HepG2 (cell line): ENCODE data around the gene FAM83E. TPM values are rescaled to one million over a fixed set of nuclear protein-coding genes. Genes with fewer than 3 reads are reported as not detected.
A peak's percentile ranks its signal among the peaks of the same experiment; 100 is the strongest.

Source experiments
- BCL6 ChIP-seq: IDR thresholded peaks from 2 replicates; pipeline ENCODE4 v1.6.1; 2016; ENCODE audit warnings: missing genetic modification reagents, missing compliant biosample characterization
- HBP1 ChIP-seq: IDR thresholded peaks from 2 replicates; pipeline ENCODE4 v1.6.1; 2016; ENCODE audit warnings: low read depth, control low read depth
- MIER3 ChIP-seq: IDR thresholded peaks from 2 replicates; pipeline ENCODE4 v1.6.1; 2016; ENCODE audit warnings: missing compliant biosample characterization, borderline replicate concordance
- POGZ ChIP-seq: sonication (generic); formaldehyde crosslinking; IDR thresholded peaks from 2 replicates; pipeline ENCODE4 v1.4.0; 2020; ENCODE audit warnings: mild to moderate bottlenecking, missing genetic modification reagents
- REL ChIP-seq: sonication (generic); formaldehyde crosslinking; conservative IDR thresholded peaks from 2 replicates; pipeline ENCODE4 v1.8.0; 2022; ENCODE audit warnings: mild to moderate bottlenecking, missing genetic modification reagents, moderate library complexity
- SALL1 ChIP-seq: sonication (generic); formaldehyde crosslinking; IDR thresholded peaks from 2 replicates; pipeline ENCODE4 v1.8.0; 2022; ENCODE audit warnings: mild to moderate bottlenecking, missing genetic modification reagents
- SMC3 ChIP-seq: IDR thresholded peaks from 2 replicates; pipeline ENCODE4 v1.6.1; 2011; ENCODE audit warnings: low read length, improper control_type of control experiment
- SPEN ChIP-seq: sonication (generic); formaldehyde crosslinking; IDR thresholded peaks from 2 replicates; pipeline ENCODE4 v1.5.1; 2020; ENCODE audit warnings: low read depth, mild to moderate bottlenecking, missing genetic modification reagents
- ZFP41 ChIP-seq: sonication (generic); formaldehyde crosslinking; IDR thresholded peaks from 2 replicates; pipeline ENCODE4 v1.4.0; 2020; ENCODE audit warnings: mild to moderate bottlenecking, missing genetic modification reagents, borderline replicate concordance
- ZNF276 ChIP-seq: sonication (generic); formaldehyde crosslinking; IDR thresholded peaks from 2 replicates; pipeline ENCODE4 v1.4.0; 2020; ENCODE audit warnings: mild to moderate bottlenecking, low read depth, missing genetic modification reagents
- ZNF770 ChIP-seq: sonication (generic); formaldehyde crosslinking; IDR thresholded peaks from 2 replicates; pipeline ENCODE4 v1.5.0; 2020; ENCODE audit warnings: mild to moderate bottlenecking, missing genetic modification reagents
- ZNF788 ChIP-seq: sonication (generic); formaldehyde crosslinking; IDR thresholded peaks from 2 replicates; pipeline ENCODE4 v1.5.0; 2020; ENCODE audit warnings: mild to moderate bottlenecking, missing genetic modification reagents, borderline replicate concordance
- ZNF883 ChIP-seq: sonication (generic); formaldehyde crosslinking; IDR thresholded peaks from 2 replicates; pipeline ENCODE4 v1.5.1; 2020; ENCODE audit warnings: mild to moderate bottlenecking, missing genetic modification reagents; ENCODE audit errors: not compliant biosample characterization
- polyA plus RNA-seq, 8 experiments: library from polyadenylated mRNA; depleted of rRNA in 3 of 8; stranded (reverse) in 7 of 8; unstranded in 1 of 8; fragments of >200 nt; fragmentation: Illumina TruSeq in 4 of 8; extraction: Trizol in 4 of 8; gene quantifications; 2 replicates each; pipeline versions ENCODE4 v1.2.1 to v1.2.3, GENCODE V29; 2011 to 2016; ENCODE audit warnings: low read depth in 4 of 8, missing spikeins in 1 of 8, mixed read lengths in 1 of 8; ENCODE audit not compliant: insufficient read depth in 1 of 8
- total RNA-seq, 5 experiments: library from RNA; depleted of rRNA; stranded (reverse); fragments of >200 nt; fragmentation: Illumina TruSeq; extraction: Trizol; gene quantifications; 2 replicates each; pipeline ENCODE4 v1.2.3, GENCODE V29; 2016; ENCODE audit warnings: low read depth in 1 of 5
- TF ChIP-seq, protein P1 (sequence below): sonication (generic); formaldehyde crosslinking; conservative IDR thresholded peaks from 2 replicates; pipeline ENCODE4 v1.4.0; 2020; ENCODE audit warnings: mild to moderate bottlenecking, missing genetic modification reagents, moderate library complexity
- TF ChIP-seq, protein P2 (sequence below): IDR thresholded peaks from 2 replicates; pipeline ENCODE4 v1.6.1; 2016
- TF ChIP-seq, protein P3 (sequence below): sonication (generic); formaldehyde crosslinking; IDR thresholded peaks from 2 replicates; pipeline ENCODE4 v1.8.1; 2023; ENCODE audit warnings: mild to moderate bottlenecking, moderate library complexity, missing genetic modification reagents

FAM83E gene
- total and polyA plus RNA-seq, 2 of the 13 experiments (the other 11 are each of a cell fraction or from before 2014, with no cell fraction given) = 0.18 to 0.60 TPM

DNA sequence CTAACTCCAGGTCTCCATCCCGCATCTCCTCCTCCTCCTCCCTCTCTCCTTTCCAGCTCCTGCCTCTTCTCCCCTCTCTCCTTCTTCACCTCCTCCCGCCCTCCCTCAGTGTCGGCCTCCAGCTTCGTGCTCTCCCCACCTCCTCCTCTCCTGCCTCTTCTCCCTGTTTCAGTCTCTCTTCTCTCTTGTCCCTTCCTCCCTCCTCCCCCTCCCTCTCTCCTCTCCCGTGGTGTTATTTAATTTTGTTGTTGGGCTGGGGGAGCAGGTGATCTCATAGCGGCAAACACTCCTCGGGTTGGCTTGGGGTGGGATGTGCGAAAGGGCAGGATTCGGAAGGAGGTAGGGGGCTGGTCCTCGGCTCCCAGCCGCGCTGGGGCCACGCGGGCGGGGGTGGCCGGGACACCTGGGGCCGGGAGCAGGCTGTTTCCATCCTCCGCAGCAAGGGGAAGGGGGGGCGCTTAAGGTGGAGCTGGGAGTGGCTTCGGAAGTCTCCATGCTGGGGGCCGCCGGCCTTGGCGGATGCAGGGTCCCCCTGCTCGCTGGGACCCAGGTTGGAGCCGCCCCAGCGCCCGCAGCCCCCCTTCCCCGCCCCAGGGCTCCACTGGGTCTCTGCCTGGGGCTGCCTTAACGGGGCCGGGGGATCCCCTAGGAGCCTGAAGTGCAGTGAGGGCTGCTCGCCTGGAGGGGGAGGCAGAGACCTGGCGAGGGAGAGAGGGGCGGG, 31.3 kb upstream of the FAM83E start, which contains the start of gene CA11 (continued):
- TF ChIP-seq, protein P1, sequence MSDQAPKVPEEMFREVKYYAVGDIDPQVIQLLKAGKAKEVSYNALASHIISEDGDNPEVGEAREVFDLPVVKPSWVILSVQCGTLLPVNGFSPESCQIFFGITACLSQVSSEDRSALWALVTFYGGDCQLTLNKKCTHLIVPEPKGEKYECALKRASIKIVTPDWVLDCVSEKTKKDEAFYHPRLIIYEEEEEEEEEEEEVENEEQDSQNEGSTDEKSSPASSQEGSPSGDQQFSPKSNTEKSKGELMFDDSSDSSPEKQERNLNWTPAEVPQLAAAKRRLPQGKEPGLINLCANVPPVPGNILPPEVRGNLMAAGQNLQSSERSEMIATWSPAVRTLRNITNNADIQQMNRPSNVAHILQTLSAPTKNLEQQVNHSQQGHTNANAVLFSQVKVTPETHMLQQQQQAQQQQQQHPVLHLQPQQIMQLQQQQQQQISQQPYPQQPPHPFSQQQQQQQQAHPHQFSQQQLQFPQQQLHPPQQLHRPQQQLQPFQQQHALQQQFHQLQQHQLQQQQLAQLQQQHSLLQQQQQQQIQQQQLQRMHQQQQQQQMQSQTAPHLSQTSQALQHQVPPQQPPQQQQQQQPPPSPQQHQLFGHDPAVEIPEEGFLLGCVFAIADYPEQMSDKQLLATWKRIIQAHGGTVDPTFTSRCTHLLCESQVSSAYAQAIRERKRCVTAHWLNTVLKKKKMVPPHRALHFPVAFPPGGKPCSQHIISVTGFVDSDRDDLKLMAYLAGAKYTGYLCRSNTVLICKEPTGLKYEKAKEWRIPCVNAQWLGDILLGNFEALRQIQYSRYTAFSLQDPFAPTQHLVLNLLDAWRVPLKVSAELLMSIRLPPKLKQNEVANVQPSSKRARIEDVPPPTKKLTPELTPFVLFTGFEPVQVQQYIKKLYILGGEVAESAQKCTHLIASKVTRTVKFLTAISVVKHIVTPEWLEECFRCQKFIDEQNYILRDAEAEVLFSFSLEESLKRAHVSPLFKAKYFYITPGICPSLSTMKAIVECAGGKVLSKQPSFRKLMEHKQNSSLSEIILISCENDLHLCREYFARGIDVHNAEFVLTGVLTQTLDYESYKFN (CRISPR knock-in tag) = 0 out of 2 replicates have a peak, but pooled peaks have one; percentile 14
- TF ChIP-seq SPEN (CRISPR knock-in tag) (peak; percentile 70), SMC3 (peak; percentile 25; the same call in 1 of the 2 replicates), ZNF770 (CRISPR knock-in tag) (0 out of 2 replicates have a peak, but pooled peaks have one; percentile 10), MIER3 (CRISPR knock-in tag) (peak; percentile 50; the same call in 1 of the 2 replicates), ZNF883 (CRISPR knock-in tag) (no peak), BCL6 (peak; percentile 18; the same call in 1 of the 2 replicates), POGZ (CRISPR knock-in tag) (0 out of 2 replicates have a peak, but pooled peaks have one; percentile 21), SALL1 (CRISPR knock-in tag) (peak; percentile 15; the same call in 1 of the 2 replicates), ZNF788 (CRISPR knock-in tag) (no peak; the same call in 1 of the 2 replicates), REL (CRISPR knock-in tag) (0 out of 2 replicates have a peak, but pooled peaks have one; percentile 35), ZFP41 (CRISPR knock-in tag) (no peak), HBP1 (CRISPR knock-in tag) (0 out of 2 replicates have a peak, but pooled peaks have one; percentile 60), ZNF276 (peak; percentile 100)
- TF ChIP-seq, protein P2, sequence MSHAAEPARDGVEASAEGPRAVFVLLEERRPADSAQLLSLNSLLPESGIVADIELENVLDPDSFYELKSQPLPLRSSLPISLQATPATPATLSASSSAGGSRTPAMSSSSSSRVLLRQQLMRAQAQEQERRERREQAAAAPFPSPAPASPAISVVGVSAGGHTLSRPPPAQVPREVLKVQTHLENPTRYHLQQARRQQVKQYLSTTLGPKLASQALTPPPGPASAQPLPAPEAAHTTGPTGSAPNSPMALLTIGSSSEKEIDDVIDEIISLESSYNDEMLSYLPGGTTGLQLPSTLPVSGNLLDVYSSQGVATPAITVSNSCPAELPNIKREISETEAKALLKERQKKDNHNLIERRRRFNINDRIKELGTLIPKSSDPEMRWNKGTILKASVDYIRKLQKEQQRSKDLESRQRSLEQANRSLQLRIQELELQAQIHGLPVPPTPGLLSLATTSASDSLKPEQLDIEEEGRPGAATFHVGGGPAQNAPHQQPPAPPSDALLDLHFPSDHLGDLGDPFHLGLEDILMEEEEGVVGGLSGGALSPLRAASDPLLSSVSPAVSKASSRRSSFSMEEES (CRISPR knock-in tag) = 0 out of 2 replicates have a peak, but pooled peaks have one; percentile 13
- TF ChIP-seq, protein P3, sequence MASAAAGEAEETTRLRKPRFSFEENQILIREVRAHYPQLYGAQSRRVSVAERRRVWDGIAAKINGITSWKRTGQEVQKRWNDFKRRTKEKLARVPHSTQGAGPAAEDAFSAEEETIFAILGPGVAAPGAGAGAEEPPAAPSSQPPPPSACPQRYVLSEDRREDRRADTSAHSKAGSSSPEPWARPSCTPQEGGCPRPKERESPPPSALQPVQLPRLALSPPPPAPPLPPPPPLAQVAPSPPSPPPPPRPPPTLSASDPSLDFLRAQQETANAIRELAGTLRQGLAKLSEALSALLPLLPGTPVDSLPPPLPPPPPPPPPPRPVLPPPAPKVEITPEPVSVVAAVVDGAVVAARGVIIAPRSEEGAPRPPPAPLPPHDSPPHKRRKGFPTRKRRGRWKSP (CRISPR knock-in tag) = 0 out of 2 replicates have a peak, but pooled peaks have one; percentile 20
